Mesenteric fat pad (tissue), 1 donor: ENCODE data around the gene PCARE. TPM values are rescaled to one million over a fixed set of nuclear protein-coding genes. Genes with fewer than 3 reads are reported as not detected.

Source experiments
- total RNA-seq: library from RNA; stranded (reverse); fragmentation: NEBNext Ultra II Directional; extraction: Animal tissue kit (Norgen Biotek cat#: 25700); gene quantifications from one replicate; pipeline ENCODE4 v1.2.1, GENCODE V29; 2021
- donor health status: DM: yes; HTN: yes; CAD: no.

PCARE gene
- total RNA-seq, 1 donor from 2014 or later, result 0.06 TPM

Other genes with a start within 250 kb of the PCARE start
- 10.9 TPM for gene TRMT61B, start 204.2 kb downstream of the PCARE start, total RNA-seq
- gene WDR43, start 179.9 kb downstream of the PCARE start, total RNA-seq, result 98.8 TPM
- gene TOGARAM2, start 93.2 kb downstream of the PCARE start, total RNA-seq, result 0.39 TPM
- gene CLIP4, start 40.9 kb upstream of the PCARE start, total RNA-seq, result 48.2 TPM